ENCODE measurements around the gene SIVA1.
"Not testable (repeated sequence)": the region's sequence is repeated elsewhere in the genome, so short reads cannot be mapped to it uniquely, and the experiment has no call there.

SIVA1 gene

GRCh38 chr14:104721505-104722431 lies 31.2 kb upstream of the SIVA1 start:
- no peak for DNase-seq

DNA sequence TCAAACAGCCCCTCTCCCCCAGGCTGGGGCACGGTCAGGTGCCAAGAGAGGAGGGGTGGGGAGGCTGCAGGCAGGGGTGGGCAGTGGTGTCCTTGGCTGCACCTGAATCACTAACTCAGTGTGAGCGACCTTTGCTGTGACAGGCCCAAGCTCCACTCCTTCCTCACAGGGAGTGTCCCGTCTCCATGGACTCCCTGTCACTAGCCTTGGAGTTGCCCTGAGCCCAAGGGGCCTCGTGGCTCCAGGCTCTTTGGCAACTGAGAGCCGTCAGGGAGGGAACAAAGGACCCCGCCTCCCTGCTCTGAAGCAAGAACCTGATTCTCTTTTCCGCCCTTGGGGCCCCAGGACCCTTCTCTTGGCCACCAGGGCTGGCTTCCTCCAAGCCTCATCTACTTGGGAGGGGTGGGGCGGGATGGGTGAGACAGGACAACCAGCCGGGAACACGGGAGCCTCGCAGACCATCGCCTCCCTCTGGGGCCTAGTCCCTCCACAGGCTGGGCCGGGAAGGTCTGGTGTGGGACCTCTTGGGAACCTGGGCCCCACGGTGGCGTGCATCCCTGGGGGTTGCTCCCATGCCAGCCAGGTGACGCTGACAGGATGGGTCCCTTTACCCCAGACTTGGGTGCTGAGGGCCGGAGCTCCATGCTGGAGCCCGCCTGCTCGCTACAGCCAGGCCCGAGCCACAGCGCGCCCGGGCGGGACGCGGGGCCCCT lies 29.9 kb upstream of the SIVA1 start:
- DNase-seq, result no peak

DNA sequence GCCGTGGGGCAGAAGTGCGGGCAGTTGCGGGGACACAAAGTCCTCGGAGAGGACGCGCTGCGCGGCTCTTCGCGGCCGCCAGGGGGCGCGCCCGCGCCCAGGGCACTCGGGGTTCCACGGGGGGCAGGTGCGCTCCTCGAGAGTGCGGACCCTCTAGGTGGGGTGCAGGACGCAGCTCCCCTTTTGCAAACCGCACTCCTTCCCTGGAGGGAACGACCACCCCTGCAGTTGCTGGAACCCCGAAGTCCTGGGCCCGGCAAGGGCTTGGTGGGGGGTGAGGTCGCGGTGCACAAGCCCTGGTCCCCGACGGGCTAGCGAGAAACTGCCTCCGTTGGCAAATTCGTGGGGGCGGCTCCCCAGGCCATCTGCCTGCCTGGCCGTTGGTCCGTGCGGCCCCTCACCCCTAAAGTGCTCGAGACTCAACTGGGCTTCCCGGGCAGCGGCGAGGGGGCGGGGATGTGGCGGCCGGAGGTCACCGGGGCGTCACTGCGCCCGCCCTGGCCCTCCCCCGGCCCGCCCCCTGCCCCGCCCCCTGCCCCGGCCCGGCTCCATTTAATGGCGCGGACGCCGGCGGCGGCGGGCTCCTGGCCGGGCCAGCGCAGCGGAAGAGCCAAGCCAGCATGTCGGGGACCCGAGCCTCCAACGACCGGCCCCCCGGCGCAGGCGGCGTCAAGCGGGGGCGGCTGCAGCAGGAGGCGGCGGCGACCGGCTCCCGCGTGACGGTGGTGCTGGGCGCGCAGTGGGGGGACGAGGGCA lies 29.1 kb upstream of the SIVA1 start, which contains the start of gene ADSS1:
TSS of gene ADSS1 (plus strand) at position 579 of the 756 bp plus-strand sequence. CDS start at position 621, 42 bp downstream.
- peak; percentile 46 for DNase-seq

DNA sequence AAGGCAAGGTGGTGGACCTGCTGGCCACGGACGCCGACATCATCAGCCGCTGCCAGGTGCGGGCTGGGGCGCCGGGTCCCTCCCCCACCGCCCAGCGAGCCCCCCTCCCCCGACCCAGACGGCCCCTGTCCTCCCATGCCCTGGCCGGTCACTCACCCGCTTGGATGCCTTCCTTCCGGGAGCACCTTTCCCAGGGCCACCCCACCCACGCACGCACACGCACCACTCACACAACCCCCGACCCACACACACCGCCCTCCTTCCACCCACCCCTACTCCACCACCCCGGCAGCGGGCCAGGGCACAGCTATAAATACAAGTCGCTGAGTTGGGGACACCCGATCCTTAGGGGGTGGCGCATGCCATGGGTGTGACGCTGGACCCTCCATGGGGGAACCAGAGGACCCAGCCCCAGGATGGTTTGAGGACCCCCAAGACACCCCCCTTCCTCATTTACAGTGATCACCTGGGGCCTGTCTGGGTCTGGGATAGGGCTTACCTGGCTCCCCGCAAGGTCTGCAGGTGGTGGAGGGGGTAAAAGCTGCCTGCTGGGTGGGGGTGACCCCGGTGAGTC lies 28.5 kb upstream of the SIVA1 start:
- peak; percentile 17 for DNase-seq

- DNase-seq, result no peak
These were observed 27.8 kb upstream of the SIVA1 start for GRCh38 chr14:104724981-104725771.

DNA sequence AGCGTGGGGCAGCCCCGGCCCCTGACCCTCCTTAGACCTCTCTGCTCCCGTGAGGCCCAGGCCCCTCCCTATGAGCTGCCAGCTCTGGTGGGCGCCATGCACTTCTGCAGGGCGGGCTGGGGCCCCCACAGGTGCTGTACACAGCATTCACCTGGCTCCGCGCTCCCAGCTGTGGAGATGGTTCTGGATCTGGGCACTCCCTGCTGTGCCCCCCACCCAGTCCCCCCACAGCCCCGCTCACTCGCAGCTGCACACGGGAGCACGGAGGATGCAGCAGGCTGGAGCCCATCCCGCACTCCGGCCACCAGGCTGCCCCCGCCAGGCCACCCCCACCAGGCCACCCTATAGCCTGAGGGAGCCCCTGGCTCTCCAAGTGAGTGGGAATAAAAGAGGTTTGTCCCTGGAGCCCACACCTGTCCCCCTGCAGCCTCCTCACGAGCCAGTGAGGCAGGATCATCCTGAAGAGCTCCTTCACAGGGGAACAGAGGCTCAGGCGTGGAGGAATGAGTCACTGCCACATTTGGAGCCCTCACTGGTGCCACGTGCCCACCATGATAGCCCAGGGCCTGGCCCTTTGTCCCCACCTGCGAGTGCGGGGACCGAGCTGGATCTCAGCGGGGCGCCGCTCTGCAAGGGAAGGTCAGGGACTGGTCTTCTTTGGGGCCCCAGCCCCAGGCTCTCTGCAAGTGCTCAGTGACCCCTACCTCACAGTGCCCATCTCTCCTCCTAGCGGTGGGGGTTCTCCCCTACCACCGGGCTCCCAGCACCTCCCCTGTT lies 27.0 kb upstream of the SIVA1 start:
- no peak for DNase-seq

GRCh38 chr14:104726600-104727451 lies 26.1 kb upstream of the SIVA1 start:
- DNase-seq, result no peak

DNA sequence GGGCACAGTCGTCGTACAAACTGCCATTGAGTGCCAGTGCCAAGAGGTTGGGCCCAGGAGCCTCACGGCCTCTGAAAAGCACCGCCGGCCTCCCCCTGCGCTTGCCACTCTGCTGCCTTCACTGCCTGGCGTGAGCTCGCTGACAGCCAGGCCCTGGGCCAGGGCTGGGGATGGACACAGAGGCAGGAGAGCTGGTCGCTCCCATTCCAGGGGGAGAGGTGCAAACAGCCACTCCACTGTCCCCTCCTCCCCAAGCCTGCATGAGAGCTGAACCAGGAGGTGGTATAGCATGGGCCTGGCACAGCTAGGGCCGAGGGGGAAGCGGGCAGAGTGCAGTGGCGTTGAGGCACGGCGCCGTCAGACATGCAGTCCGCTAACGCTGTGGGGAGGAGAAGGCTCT lies 24.3 kb upstream of the SIVA1 start:
- DNase-seq, result no peak

DNA sequence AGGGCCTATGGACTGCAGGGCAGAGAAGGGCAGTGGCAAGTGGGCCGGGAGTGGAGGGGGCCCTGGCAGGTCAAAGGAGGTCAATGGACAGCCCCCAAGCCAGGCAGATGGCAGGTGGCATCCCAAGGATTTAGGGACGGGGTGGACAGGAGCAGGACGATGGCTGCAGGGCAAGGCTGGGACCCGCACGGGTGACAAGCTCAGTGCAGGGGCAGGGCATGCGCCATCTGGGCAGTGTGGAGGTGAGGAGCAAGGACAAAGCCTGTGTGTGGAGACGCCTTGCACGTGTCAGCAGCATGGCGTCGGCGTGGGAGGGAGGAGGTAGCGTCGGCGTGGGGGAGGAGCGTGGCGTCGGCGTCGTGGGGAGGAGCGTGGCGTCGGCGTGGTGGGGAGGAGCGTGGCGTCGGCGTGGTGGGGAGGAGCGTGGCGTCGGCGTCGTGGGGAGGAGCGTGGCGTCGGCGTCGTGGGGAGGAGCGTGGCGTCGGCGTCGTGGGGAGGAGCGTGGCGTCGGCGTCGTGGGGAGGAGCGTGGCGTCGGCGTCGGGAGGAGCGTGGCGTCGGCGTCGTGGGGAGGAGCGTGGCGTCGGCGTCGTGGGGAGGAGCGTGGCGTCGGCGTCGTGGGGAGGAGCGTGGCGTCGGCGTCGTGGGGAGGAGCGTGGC lies 23.6 kb upstream of the SIVA1 start:
- not testable (repeated sequence) for DNase-seq

DNA sequence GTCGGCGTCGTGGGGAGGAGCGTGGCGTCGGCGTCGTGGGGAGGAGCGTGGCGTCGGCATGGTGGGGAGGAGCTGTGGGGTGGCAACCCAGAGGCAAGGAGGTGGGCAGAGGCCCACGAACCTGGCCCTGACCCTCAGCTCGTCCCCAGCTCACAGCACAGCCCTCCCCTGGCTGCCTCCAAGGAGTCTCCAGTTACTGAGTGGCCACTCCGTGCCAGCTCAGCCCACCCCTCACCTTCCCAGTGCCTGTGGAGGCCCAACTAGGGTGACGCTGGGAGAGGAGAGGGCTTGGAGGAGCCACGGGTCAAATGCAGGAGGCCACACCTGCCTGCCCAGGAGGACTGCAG lies 23.1 kb upstream of the SIVA1 start:
- DNase-seq, result no peak

DNA sequence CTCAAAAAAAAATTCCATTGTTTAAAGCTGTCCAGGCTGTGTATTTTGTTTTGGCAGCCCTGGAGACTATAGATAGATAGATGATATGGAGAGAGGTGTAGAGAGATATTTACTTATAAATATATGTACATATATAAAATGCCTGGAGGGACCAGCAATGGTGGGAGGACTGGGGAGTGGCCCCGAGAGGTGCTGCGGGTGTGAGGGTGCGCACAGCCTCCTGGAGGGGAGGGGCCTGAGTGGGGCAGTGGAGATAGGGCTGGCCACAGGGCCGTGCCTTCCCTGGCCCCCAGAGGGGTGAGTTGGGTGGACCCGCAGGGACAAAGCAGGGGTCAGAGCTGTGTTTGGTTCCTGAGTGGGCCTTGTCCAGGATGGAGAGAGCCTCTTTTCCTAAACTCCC lies 22.5 kb upstream of the SIVA1 start:
- no peak for DNase-seq

GRCh38 chr14:104731320-104732294 lies 21.3 kb upstream of the SIVA1 start:
- peak; percentile 1 for DNase-seq

GRCh38 chr14:104732355-104732804 lies 20.6 kb upstream of the SIVA1 start:
- no peak for DNase-seq

GRCh38 chr14:104732931-104733681 lies 19.8 kb upstream of the SIVA1 start:
- no peak for DNase-seq

DNA sequence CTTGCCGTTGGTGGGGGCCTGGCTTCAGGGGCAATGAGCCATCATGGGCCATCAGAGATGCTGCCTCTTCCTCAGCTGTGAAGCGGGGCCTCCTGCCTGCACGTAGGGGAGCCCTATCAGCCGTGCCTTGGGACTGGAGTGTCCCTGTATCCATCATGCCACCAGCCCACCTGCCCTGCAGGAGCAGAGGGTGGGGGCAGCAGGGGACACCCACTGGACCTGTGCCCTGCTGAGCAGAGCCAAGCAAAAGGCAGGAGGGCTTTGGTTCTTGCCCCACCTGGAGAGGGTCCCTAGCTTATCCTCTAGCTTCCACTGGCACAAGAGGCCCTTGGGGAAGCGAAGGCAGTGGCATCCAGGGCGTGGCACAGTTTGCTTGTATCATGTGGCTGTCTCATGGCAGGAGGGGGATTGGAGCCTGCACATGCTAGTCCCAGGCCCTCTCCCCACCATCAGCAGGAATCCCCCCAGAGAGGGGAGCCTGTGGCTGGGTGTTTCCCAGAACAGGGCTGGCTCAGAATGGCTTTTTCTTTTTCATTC lies 18.8 kb upstream of the SIVA1 start:
- DNase-seq, result no peak

DNA sequence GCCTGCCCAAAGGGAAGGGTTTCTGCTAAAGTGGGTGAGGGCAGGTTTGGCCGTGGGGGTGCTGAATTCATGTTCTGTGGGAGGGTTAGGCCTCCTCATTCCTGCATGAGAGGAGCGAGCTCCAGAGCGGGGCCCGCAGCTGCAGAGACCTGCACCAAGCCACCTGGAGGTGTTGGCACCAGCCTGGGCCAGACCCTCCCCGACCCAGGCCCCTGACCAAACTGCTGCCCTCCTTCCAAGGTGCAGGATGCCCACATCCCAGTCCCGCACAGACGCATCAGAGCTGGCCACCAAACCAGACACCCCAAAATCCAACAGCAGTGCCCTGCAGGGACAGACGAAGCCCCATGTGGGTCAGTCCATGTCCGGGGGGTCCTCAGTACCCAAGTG lies 18.4 kb upstream of the SIVA1 start:
- no peak for DNase-seq

Measured in NCI-H1092 treated with DMSO at 0.1 percent for 48 hours (cell line).